ENCODE results near the gene STRIP1. TPM values are rescaled to one million over a fixed set of nuclear protein-coding genes. Genes with fewer than 3 reads are reported as not detected.
A peak's percentile ranks its signal among the peaks of the same experiment; 100 is the strongest.

Gene STRIP1
- total RNA-seq, 1 experiment from 2014 or later: 36.5 TPM

DNA sequence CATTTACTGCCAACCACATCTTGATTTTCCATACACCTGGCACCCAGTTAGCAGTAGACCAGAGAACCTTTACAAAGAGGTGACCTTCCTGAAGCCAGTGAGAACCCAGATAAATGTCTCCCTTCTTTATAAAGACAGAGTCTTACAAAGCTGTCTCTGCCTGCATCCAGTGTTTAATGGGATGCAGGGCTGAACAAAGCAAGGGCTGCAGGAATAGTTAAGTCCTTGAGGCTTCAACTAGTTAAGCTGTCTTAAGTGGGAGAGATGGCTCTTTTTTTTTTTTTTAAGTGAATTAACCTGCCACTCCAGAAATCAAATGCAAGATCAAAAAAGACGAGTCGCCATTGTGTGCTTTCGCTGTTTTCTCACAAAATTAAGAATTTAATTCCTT is 48.4 kb upstream of the STRIP1 start:
- Histone ChIP-seq H3K27ac (no peak overlapping the region), H3K4me2 (peak overlapping the region; percentile 90), H3K9me2 (ENCODE audit: insufficient read depth) (no peaks in the 10 kb centered on the region), H3K79me2 (ENCODE audit: low read depth) (peaks cover 65% of the 10 kb centered on the region), H3K4me1 (replicated peaks; ENCODE audit: insufficient read depth) (peaks cover 78% of the 10 kb centered on the region), H3K9me3 (ENCODE audit: insufficient read depth, low read depth) (no peaks in the 10 kb centered on the region), H4K20me1 (ENCODE audit: insufficient read depth) (peaks cover 34% of the 10 kb centered on the region), H3K36me3 (ENCODE audit: low read depth) (peaks cover 41% of the 10 kb centered on the region), H3K4me3 (peak overlapping the region; percentile 87), H3K27me3 (ENCODE audit: insufficient read depth, low read depth) (no peaks in the 10 kb centered on the region), H2AFZ (no peak overlapping the region), H3F3A (ENCODE audit: insufficient read depth, low read depth) (peaks cover 7% of the 10 kb centered on the region; the same call in 1 of the 2 replicates)
- DNase-seq: no peak
- ChIA-PET CTCF (interaction anchor here (1.1 kb wide), 1 partner anchor 195 kb away, joined by 3 read pairs; no protein-coding TSS in a partner anchor), POLR2A (ENCODE audit: unreplicated experiment) (no interaction called here)
- TF ChIP-seq EZH2 (IDR thresholded peaks at IDR 0.05; ENCODE audit: low read depth): no peak
- TF ChIP-seq, protein P1, sequence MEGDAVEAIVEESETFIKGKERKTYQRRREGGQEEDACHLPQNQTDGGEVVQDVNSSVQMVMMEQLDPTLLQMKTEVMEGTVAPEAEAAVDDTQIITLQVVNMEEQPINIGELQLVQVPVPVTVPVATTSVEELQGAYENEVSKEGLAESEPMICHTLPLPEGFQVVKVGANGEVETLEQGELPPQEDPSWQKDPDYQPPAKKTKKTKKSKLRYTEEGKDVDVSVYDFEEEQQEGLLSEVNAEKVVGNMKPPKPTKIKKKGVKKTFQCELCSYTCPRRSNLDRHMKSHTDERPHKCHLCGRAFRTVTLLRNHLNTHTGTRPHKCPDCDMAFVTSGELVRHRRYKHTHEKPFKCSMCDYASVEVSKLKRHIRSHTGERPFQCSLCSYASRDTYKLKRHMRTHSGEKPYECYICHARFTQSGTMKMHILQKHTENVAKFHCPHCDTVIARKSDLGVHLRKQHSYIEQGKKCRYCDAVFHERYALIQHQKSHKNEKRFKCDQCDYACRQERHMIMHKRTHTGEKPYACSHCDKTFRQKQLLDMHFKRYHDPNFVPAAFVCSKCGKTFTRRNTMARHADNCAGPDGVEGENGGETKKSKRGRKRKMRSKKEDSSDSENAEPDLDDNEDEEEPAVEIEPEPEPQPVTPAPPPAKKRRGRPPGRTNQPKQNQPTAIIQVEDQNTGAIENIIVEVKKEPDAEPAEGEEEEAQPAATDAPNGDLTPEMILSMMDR (conservative IDR thresholded peaks at IDR 0.05): no peak
- BruUV-seq (replicated peaks): no TSS peak
- intact Hi-C loops (cut with micrococcal nuclease; ENCODE audit: unreplicated experiment): no loop called here

DNA sequence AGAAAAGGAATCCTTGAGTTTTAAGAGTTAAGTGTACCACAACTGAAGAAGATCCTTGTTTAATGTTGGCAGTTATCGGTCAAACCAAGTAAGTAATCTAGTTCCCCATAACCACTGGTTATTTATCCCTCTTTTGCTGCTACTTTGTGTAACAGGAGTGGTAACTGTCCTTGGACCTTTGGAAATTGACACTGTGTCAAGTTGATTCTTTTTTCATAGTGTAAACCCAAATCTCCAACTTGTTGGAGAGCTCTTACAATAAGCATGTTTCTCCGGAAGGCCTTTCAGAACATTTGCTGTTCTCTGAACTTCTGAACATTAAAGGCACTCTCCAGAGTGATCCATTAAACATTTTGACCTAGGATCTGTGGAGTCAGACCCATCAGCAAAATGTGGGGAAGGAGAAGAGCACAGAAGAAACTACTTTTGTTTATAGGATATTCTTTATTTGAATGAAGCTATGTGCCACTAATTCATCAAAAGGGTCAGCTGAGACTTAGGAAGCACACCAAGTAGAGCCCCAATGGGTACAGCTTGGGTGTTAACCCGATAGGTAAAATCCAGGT is 46.0 kb upstream of the STRIP1 start:
- no peak overlapping the region for H2AFZ ChIP-seq
- no peak overlapping the region for H3K27ac ChIP-seq
- intact Hi-C loops (cut with micrococcal nuclease; ENCODE audit: unreplicated experiment): no loop called here
- TF ChIP-seq EZH2 (IDR thresholded peaks at IDR 0.05; ENCODE audit: low read depth): no peak
- TF ChIP-seq, protein P1 (conservative IDR thresholded peaks at IDR 0.05): no peak
- peaks cover 54% of the 10 kb centered on the region for H3K4me1 ChIP-seq (replicated peaks; ENCODE audit: insufficient read depth)
- no peaks in the 10 kb centered on the region for H3K9me2 ChIP-seq (ENCODE audit: insufficient read depth)
- peaks cover 88% of the 10 kb centered on the region for H3K79me2 ChIP-seq (ENCODE audit: low read depth)
- peak overlapping the region; percentile 87; the same call in 1 of the 2 replicates for H3K4me3 ChIP-seq
- ChIA-PET POLR2A (ENCODE audit: unreplicated experiment) (no interaction called here), CTCF (interaction anchor here (0.7 kb wide), 1 partner anchor 23 kb away, joined by 3 read pairs; no protein-coding TSS in a partner anchor)
- BruUV-seq (replicated peaks): no TSS peak
- H3K4me2 ChIP-seq: peak overlapping the region; percentile 90
- no peaks in the 10 kb centered on the region for H3K9me3 ChIP-seq (ENCODE audit: insufficient read depth, low read depth)
- H4K20me1 ChIP-seq (ENCODE audit: insufficient read depth): peaks cover 34% of the 10 kb centered on the region
- H3K27me3 ChIP-seq (ENCODE audit: insufficient read depth, low read depth): no peaks in the 10 kb centered on the region
- DNase-seq: peak in 1 of 2 experiments; percentile 29
- H3K36me3 ChIP-seq (ENCODE audit: low read depth): peaks cover 61% of the 10 kb centered on the region
- H3F3A ChIP-seq (ENCODE audit: insufficient read depth, low read depth): peaks cover 7% of the 10 kb centered on the region; the same call in 1 of the 2 replicates

DNA sequence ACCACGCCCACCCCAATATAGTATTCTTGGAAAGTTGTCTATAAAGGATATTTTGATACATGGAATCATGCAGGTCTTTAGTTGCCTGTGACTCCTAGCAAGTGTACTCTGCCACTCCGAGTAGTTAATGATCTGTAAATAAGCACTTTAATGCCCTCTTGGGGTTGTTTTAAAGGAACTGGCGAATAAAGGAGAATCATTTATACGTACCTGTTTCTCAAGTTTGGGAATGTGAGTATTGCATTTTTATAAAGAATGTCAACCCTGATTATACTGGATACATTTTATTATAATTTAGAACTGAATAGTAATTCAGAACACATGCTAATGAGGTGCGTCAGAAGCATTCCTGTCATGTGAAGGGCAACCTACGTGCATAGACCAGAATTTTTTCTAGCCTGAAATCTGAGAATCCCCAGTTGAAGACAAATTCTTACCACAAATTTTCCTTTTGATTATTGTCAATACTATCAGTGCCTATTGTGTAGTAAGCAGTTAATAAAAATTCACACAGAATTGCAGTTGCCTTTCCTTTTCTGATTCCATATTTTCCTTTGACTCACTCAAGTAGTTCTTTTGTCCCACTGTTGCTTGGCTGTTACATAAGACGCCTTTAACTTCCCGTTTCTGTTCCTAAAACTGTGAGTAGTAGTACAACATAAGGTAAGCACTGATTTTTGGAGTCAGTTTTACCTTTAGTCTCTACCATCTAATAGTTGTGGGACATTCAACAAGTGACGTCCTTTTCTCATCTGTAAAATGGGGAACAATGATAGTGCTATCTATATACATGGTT is 44.7 kb upstream of the STRIP1 start:
- Histone ChIP-seq H4K20me1 (ENCODE audit: insufficient read depth) (peaks cover 34% of the 10 kb centered on the region), H3F3A (ENCODE audit: insufficient read depth, low read depth) (0 out of 2 replicates have a peak, but pooled peaks cover 5% of the 10 kb centered on the region), H3K4me1 (replicated peaks; ENCODE audit: insufficient read depth) (peaks cover 45% of the 10 kb centered on the region), H3K4me2 (no peak overlapping the region), H3K9me2 (ENCODE audit: insufficient read depth) (no peaks in the 10 kb centered on the region), H3K36me3 (ENCODE audit: low read depth) (peaks cover 63% of the 10 kb centered on the region), H3K9me3 (ENCODE audit: insufficient read depth, low read depth) (no peaks in the 10 kb centered on the region), H3K27ac (no peak overlapping the region), H2AFZ (no peak overlapping the region), H3K27me3 (ENCODE audit: insufficient read depth, low read depth) (no peaks in the 10 kb centered on the region), H3K4me3 (no peak overlapping the region), H3K79me2 (ENCODE audit: low read depth) (peaks cover 100% of the 10 kb centered on the region)
- ChIA-PET POLR2A (ENCODE audit: unreplicated experiment) (no interaction called here), CTCF (no interaction called here)
- TF ChIP-seq EZH2 (IDR thresholded peaks at IDR 0.05; ENCODE audit: low read depth): no peak
- TF ChIP-seq, protein P1 (conservative IDR thresholded peaks at IDR 0.05): no peak
- intact Hi-C loops (cut with micrococcal nuclease; ENCODE audit: unreplicated experiment): no loop called here
- no peak for DNase-seq
- BruUV-seq (replicated peaks): no TSS peak

Measured in PC-9 (cell line).